ENCODE data around the gene TRPM4. TPM values are rescaled to one million over a fixed set of nuclear protein-coding genes. Genes with fewer than 3 reads are reported as not detected.

The TRPM4 gene
- total and polyA plus RNA-seq, 9 donors, result 13.1 to 52.5 (median 33.8) TPM

DNA sequence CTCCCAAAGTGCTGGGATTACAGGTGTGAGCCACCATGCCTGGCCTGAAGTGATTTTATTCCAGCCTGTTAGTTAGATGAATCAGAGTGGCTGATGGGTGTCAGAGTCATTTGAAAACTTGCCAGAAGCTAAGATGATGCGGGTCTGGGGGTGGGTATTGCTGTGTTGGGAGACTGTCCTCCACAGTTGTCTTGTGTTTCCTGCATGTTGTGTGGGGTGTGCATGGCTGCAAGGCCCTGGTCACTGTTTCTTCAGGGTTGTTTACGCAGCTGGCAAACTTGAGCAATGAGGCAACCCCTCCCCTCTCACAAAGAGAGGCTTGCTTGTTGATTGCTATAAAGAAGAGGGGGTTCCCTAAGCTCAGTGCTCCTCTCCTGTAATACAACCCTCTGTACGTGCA lies 71.8 kb downstream of the TRPM4 start:
- Histone ChIP-seq H3K36me3 (ENCODE audit: control insufficient read depth, insufficient read depth, low read length) (no peaks in the 10 kb centered on the region), H3K4me1 (ENCODE audit: control insufficient read depth, insufficient read depth, low read length) (peaks cover 2% of the 10 kb centered on the region), H3K4me3 (ENCODE audit: low read length) (no peak overlapping the region), H3K9me3 (replicated peaks; ENCODE audit: control insufficient read depth, low read depth, low read length) (no peaks in the 10 kb centered on the region), H3K27ac (ENCODE audit: low read length) (no peak overlapping the region), H3K27me3 (ENCODE audit: control insufficient read depth, insufficient read depth, low read length) (no peaks in the 10 kb centered on the region)
- DNase-seq, result no peak
- WGBS (ENCODE audit: insufficient coverage), result no CpG with 5 or more reads among the region's 3 CpGs

DNA sequence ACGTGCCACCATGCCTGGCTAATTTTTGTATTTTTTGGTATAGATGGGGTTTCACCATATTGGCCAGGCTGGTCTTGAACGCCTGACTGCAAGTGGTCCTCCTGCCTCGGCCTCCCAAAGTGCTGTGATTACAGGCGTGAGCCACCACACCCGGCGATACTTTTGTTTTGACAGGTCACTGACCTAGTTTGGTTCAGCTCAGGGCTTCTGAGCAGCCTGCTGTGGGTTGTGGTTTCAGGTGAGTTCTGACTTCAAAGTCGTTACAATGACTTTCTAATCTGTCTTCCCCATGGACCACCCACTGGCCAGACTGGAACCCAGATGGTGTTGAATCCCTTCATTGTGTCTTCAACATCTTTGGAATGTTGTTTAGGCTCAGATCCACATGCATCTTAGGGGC lies 73.8 kb downstream of the TRPM4 start:
- Histone ChIP-seq H3K36me3 (ENCODE audit: control insufficient read depth, insufficient read depth, low read length) (no peaks in the 10 kb centered on the region), H3K27ac (ENCODE audit: low read length) (no peak overlapping the region), H3K27me3 (ENCODE audit: control insufficient read depth, insufficient read depth, low read length) (peaks cover 3% of the 10 kb centered on the region), H3K9me3 (replicated peaks; ENCODE audit: control insufficient read depth, low read depth, low read length) (no peaks in the 10 kb centered on the region), H3K4me3 (ENCODE audit: low read length) (no peak overlapping the region), H3K4me1 (ENCODE audit: control insufficient read depth, insufficient read depth, low read length) (no peaks in the 10 kb centered on the region)
- 93% methylated on average over 5 of the region's 7 CpGs for WGBS (ENCODE audit: insufficient coverage)
- DNase-seq, result no peak

DNA sequence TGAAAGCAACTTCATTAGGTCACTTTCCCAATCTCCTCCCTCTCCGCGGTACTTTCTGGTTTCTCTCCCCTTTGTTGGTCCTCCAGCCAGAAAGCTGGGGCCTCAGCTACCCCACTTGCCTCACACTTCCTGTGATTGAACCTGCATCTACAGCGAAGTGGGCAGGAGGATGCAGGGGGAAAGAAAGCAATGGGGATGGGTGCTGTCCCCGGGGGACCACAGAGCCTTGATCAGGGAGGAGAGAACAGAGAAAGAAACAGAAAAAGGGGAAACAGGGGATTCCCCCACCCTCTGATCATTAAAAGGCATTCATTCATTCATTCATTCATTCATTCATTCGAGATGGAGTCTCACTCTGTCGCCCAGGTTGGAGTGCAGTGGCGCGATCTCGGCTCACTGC lies 74.2 kb downstream of the TRPM4 start:
- Histone ChIP-seq H3K36me3 (ENCODE audit: control insufficient read depth, insufficient read depth, low read length) (no peaks in the 10 kb centered on the region), H3K27ac (ENCODE audit: low read length) (no peak overlapping the region), H3K27me3 (ENCODE audit: control insufficient read depth, insufficient read depth, low read length) (peaks cover 3% of the 10 kb centered on the region), H3K9me3 (replicated peaks; ENCODE audit: control insufficient read depth, low read depth, low read length) (no peaks in the 10 kb centered on the region), H3K4me1 (ENCODE audit: control insufficient read depth, insufficient read depth, low read length) (no peaks in the 10 kb centered on the region), H3K4me3 (ENCODE audit: low read length) (no peak overlapping the region)
- WGBS (ENCODE audit: insufficient coverage), result 94% methylated on average over 5 of the region's 9 CpGs
- no peak for DNase-seq

DNA sequence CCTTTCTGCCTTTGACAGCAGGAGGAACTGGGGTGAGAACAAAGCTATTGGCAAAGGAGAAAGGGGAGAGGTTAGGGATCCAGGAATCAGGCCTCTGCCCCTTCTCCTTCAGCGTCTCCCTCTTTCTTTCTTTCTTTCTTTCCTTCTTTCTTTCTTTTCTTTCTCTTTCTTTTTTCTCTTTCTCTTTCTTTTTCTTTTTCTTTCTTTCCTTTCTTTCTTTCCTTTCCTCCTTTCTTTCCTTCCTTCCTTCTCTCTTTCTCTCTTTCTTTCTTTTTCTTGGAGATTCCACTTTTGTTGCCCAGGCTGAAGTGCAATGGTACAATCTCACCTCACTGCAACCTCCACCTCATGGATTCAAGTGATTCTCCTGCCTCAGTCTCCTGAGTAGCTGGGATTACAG lies 75.6 kb downstream of the TRPM4 start:
- Histone ChIP-seq H3K27me3 (ENCODE audit: control insufficient read depth, insufficient read depth, low read length) (peaks cover 3% of the 10 kb centered on the region), H3K27ac (ENCODE audit: low read length) (no peak overlapping the region), H3K36me3 (ENCODE audit: control insufficient read depth, insufficient read depth, low read length) (no peaks in the 10 kb centered on the region), H3K4me1 (ENCODE audit: control insufficient read depth, insufficient read depth, low read length) (no peaks in the 10 kb centered on the region), H3K4me3 (ENCODE audit: low read length) (no peak overlapping the region), H3K9me3 (replicated peaks; ENCODE audit: control insufficient read depth, low read depth, low read length) (no peaks in the 10 kb centered on the region)
- DNase-seq, result no peak
- WGBS (ENCODE audit: insufficient coverage), result 80% methylated on average over 1 of the region's 1 CpG

DNA sequence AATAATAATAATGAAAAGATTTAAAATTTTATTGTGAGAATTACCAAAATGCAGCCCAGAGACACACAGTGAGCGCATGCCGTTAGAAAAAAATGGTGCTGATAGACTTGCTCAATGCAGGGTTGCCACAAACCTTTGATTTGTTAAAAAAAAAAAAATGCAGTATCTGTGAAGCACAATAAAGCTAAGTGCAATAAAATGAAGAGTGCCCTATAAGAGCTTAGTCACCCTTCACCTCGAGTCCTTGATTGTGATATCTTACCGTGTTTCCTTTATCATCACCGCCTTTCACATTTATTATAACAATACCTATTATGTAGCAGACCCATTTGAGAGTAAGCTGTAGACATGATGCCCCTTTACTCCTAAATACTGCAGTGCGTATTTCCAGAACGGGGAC lies 84.2 kb downstream of the TRPM4 start:
- Histone ChIP-seq H3K36me3 (ENCODE audit: control insufficient read depth, insufficient read depth, low read length) (no peaks in the 10 kb centered on the region), H3K27ac (ENCODE audit: low read length) (no peak overlapping the region), H3K4me3 (ENCODE audit: low read length) (no peak overlapping the region), H3K4me1 (ENCODE audit: control insufficient read depth, insufficient read depth, low read length) (no peaks in the 10 kb centered on the region), H3K9me3 (replicated peaks; ENCODE audit: control insufficient read depth, low read depth, low read length) (no peaks in the 10 kb centered on the region), H3K27me3 (ENCODE audit: control insufficient read depth, insufficient read depth, low read length) (no peaks in the 10 kb centered on the region)
- no peak for DNase-seq
- 100% methylated on average over 4 of the region's 7 CpGs for WGBS (ENCODE audit: insufficient coverage)

DNA sequence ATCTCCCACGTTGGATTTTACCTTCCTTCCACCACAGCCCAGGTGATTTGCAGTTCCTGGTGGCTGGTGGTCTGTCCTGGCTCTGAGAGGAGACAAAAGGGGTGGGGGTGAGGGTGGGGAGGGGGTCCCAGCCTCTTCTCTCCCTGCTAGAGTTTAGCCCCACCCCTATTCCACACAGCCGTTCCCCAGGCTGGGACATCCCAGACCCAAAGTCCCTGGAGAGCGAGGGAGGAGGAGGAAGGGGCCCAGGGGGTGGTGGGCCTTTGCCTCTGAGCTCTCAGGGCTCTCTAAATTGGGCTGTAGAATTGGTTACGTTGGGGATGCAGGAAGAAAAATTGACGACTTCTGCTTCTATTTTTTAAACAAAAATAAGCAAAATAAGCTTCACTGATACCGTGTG lies 85.5 kb downstream of the TRPM4 start:
- Histone ChIP-seq H3K36me3 (ENCODE audit: control insufficient read depth, insufficient read depth, low read length) (no peaks in the 10 kb centered on the region), H3K27me3 (ENCODE audit: control insufficient read depth, insufficient read depth, low read length) (no peaks in the 10 kb centered on the region), H3K27ac (ENCODE audit: low read length) (no peak overlapping the region), H3K4me1 (ENCODE audit: control insufficient read depth, insufficient read depth, low read length) (no peaks in the 10 kb centered on the region), H3K4me3 (ENCODE audit: low read length) (no peak overlapping the region), H3K9me3 (replicated peaks; ENCODE audit: control insufficient read depth, low read depth, low read length) (no peaks in the 10 kb centered on the region)
- WGBS (ENCODE audit: insufficient coverage), result 75% methylated on average over 1 of the region's 6 CpGs
- DNase-seq, result no peak

DNA sequence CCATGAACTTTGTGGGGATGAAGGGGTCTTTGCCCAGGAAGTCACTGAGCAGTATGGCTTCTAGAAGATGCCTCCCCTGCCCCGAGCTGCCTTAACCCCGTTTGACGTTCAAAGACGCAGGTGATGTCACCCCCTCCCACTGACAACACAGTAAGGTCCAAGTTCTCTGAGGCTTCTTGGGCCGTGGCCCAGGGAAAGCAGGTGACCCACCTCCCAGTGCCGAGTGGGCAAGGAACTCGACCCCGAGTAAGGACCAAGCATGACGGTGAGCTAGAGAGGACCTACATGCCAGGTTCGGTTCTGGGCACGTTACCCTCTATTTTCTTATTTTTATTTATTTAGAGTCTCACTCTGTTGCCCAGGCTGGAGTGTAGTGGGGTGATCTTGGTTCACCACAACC lies 86.1 kb downstream of the TRPM4 start:
- no peak for DNase-seq
- no peaks in the 10 kb centered on the region for H3K36me3 ChIP-seq (ENCODE audit: control insufficient read depth, insufficient read depth, low read length)
- 80% methylated on average over 8 of the region's 11 CpGs for WGBS (ENCODE audit: insufficient coverage)
- no peaks in the 10 kb centered on the region for H3K27me3 ChIP-seq (ENCODE audit: control insufficient read depth, insufficient read depth, low read length)
- H3K4me1 ChIP-seq (ENCODE audit: control insufficient read depth, insufficient read depth, low read length), result no peaks in the 10 kb centered on the region
- H3K4me3 ChIP-seq (ENCODE audit: low read length), result no peak overlapping the region
- H3K9me3 ChIP-seq (replicated peaks; ENCODE audit: control insufficient read depth, low read depth, low read length), result no peaks in the 10 kb centered on the region
- no peak overlapping the region for H3K27ac ChIP-seq (ENCODE audit: low read length)

DNA sequence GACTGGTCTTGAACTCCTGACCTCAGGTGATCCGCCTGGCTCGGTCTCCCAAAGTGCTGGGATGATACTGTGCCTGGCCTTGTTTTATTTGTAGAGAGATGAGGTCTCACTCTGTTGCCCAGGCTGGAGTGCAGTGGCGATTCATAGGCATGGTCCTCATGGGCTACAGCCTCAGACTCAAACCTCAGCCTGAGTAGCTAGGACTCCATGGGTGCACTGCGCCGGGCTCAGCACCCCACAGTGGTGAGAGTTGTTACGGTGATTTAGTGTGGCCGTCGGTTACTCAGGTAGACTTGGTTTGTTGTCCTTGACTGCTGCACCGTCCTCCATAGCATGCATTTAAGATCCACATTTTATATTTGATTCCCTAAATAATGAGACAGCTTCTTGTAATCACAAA lies 86.7 kb downstream of the TRPM4 start:
- Histone ChIP-seq H3K36me3 (ENCODE audit: control insufficient read depth, insufficient read depth, low read length) (no peaks in the 10 kb centered on the region), H3K4me3 (ENCODE audit: low read length) (no peak overlapping the region), H3K27ac (ENCODE audit: low read length) (no peak overlapping the region), H3K4me1 (ENCODE audit: control insufficient read depth, insufficient read depth, low read length) (no peaks in the 10 kb centered on the region), H3K27me3 (ENCODE audit: control insufficient read depth, insufficient read depth, low read length) (no peaks in the 10 kb centered on the region), H3K9me3 (replicated peaks; ENCODE audit: control insufficient read depth, low read depth, low read length) (no peaks in the 10 kb centered on the region)
- DNase-seq, result no peak
- WGBS (ENCODE audit: insufficient coverage), result 87% methylated on average over 9 of the region's 9 CpGs

DNA sequence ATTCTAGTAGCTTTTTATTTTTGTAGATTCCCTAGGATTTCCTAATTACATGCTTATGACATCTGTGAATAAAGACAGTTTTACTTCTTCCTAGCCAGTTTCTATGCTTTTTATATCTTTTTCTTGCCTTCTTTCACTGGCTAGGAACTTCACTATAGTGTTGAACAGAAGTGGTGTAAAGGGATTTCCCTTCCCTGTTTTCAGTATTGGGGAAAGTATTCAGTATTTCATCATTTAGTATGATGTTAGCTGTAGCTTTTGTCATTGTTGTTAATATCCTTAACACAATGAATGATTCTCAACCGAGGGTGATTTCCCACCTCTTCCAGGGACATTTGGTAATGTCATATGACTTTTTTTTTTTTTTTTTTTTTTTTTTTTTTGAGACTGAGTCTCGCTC lies 90.1 kb downstream of the TRPM4 start:
- H3K27ac ChIP-seq (ENCODE audit: low read length), result no peak overlapping the region
- no peak for DNase-seq
- no peaks in the 10 kb centered on the region for H3K27me3 ChIP-seq (ENCODE audit: control insufficient read depth, insufficient read depth, low read length)
- H3K36me3 ChIP-seq (ENCODE audit: control insufficient read depth, insufficient read depth, low read length), result no peaks in the 10 kb centered on the region
- H3K4me3 ChIP-seq (ENCODE audit: low read length), result no peak overlapping the region
- WGBS (ENCODE audit: insufficient coverage), result no CpG with 5 or more reads among the region's 2 CpGs
- H3K9me3 ChIP-seq (replicated peaks; ENCODE audit: control insufficient read depth, low read depth, low read length), result peaks cover 2% of the 10 kb centered on the region
- no peaks in the 10 kb centered on the region for H3K4me1 ChIP-seq (ENCODE audit: control insufficient read depth, insufficient read depth, low read length)

DNA sequence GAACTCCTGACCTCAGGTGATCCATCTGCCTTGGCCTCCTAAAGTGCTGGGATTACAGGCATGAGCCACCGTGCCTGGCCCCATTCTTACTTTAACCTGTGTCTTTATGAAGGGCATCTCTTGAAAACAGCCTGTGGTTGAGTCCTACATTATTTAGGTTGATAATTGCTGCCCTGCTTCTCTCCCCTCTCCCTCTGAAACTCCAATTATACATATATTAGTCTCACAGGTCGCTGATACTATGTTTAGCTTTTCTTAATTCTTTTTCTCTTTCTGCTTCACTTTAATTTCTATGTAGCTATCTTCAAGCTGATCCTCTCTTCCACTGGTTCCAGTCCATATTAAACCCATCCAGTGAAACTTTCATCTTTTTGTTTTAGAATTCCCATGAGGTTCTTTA lies 92.3 kb downstream of the TRPM4 start:
- Histone ChIP-seq H3K4me3 (ENCODE audit: low read length) (no peak overlapping the region), H3K9me3 (replicated peaks; ENCODE audit: control insufficient read depth, low read depth, low read length) (peaks cover 2% of the 10 kb centered on the region), H3K27me3 (ENCODE audit: control insufficient read depth, insufficient read depth, low read length) (no peaks in the 10 kb centered on the region), H3K27ac (ENCODE audit: low read length) (no peak overlapping the region), H3K36me3 (ENCODE audit: control insufficient read depth, insufficient read depth, low read length) (no peaks in the 10 kb centered on the region), H3K4me1 (ENCODE audit: control insufficient read depth, insufficient read depth, low read length) (no peaks in the 10 kb centered on the region)
- no peak for DNase-seq
- no CpG with 5 or more reads among the region's 2 CpGs for WGBS (ENCODE audit: insufficient coverage)

DNA sequence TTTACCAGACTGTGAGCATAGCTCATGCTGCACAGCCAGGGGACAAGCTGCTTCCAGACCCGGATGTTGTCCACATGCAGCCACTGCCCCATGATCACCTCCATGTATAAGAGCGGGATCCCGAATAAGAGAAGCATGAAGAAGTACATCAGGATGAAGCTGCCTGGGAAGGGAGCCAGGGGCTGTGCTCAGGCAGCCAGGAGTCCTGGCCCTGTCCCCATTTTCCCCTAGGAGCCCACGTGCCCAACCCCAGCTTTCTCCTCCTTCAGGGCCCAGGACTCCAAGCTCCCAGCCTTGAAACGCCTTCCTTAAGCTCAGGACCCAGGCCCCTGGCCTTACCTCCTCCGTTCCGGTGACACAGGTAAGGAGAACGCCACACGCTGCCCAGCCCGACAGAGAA lies 98.1 kb downstream of the TRPM4 start:
- H3K27me3 ChIP-seq (ENCODE audit: control insufficient read depth, insufficient read depth, low read length), result no peaks in the 10 kb centered on the region

More for the DNA sequence above, 98.1 kb downstream of the TRPM4 start:
- WGBS (ENCODE audit: insufficient coverage), result 80% methylated on average over 8 of the region's 10 CpGs
- H3K4me1 ChIP-seq (ENCODE audit: control insufficient read depth, insufficient read depth, low read length), result no peaks in the 10 kb centered on the region
- no peaks in the 10 kb centered on the region for H3K36me3 ChIP-seq (ENCODE audit: control insufficient read depth, insufficient read depth, low read length)
- H3K9me3 ChIP-seq (replicated peaks; ENCODE audit: control insufficient read depth, low read depth, low read length), result peaks cover 8% of the 10 kb centered on the region
- peak; percentile 22 for DNase-seq
- no peak overlapping the region for H3K4me3 ChIP-seq (ENCODE audit: low read length)
- no peak overlapping the region for H3K27ac ChIP-seq (ENCODE audit: low read length)
